Heart right ventricle (tissue), 16 donors: ENCODE data around the gene SDCBP2. TPM values are rescaled to one million over a fixed set of nuclear protein-coding genes. Genes with fewer than 3 reads are reported as not detected.

Source experiments
- ATAC-seq, 8 donors: fragments of 200-7000 bp; cut with Tn5 transposase; one replicate each; pipeline ENCODE4 v1.9.1; 2020; ENCODE audit warnings: mild to moderate bottlenecking in 8 of 8, moderate library complexity in 8 of 8, moderate number of reproducible peaks in 1 of 8
- DNase-seq, 2 donors: peaks; one replicate each; pipeline ENCODE4 v3.0.0-alpha.2; 2020
- H3K27ac ChIP-seq, 10 donors: fragments of 200-600 bp; sonication (generic) in 2 of 10; one replicate each; pipeline versions ENCODE4 v1.5.0 to v1.8.0; 2020 to 2022; ENCODE audit warnings: mild to moderate bottlenecking in 3 of 10
- H3K27me3 ChIP-seq, 7 donors: fragments of 200-600 bp; one replicate each; pipeline ENCODE4 v1.8.0; 2021 to 2022; ENCODE audit warnings: mild to moderate bottlenecking in 2 of 7
- H3K36me3 ChIP-seq, 9 donors: fragments of 200-600 bp; sonication (generic) in 1 of 9; one replicate each; pipeline versions ENCODE4 v1.5.0 to v1.8.0; 2020 to 2022; ENCODE audit warnings: mild to moderate bottlenecking in 2 of 9
- H3K4me1 ChIP-seq, 9 donors: fragments of 200-600 bp; sonication (generic) in 1 of 9; one replicate each; pipeline versions ENCODE4 v1.5.0 to v1.8.0; 2020 to 2022; ENCODE audit warnings: mild to moderate bottlenecking in 4 of 9
- H3K4me3 ChIP-seq, 10 donors: fragments of 200-600 bp; sonication (generic) in 2 of 10; one replicate each; pipeline versions ENCODE4 v1.5.0 to v1.8.0; 2020 to 2022; ENCODE audit warnings: mild to moderate bottlenecking in 7 of 10, moderate library complexity in 2 of 10
- H3K9me3 ChIP-seq, 11 donors: fragments of 200-600 bp in 10 of 11; sonication (generic) in 2 of 11; one replicate each; pipeline versions ENCODE4 v1.5.0 to v1.8.0; 2013 to 2022; ENCODE audit warnings: mild to moderate bottlenecking in 2 of 11, control low read depth in 1 of 11, moderate library complexity in 1 of 11
- WGBS, 2 donors: extraction: QIAGEN DNeasy Blood & Tissue Kit; methylation state at CpG; one replicate each; pipeline ENCODE4 v1.1.7; 2013; ENCODE audit warnings: inconsistent platforms in 1 of 2; 5-methylcytosine and 5-hydroxymethylcytosine counted together
- intact Hi-C, 10 donors: fragments of 100-400 bp; cut with DNase I; formaldehyde crosslinking; loops; one replicate each; pipeline versions ENCODE4 v1.11.1 to v1.14.2; 2022
- polyA plus RNA-seq, 2 donors: library from polyadenylated mRNA; stranded (reverse); fragments of 200-250 nt; gene quantifications; one replicate each; pipeline ENCODE4 v1.2.3, GENCODE V29; 2013
- total RNA-seq, 10 donors: library from RNA; stranded (reverse); fragmentation: NEBNext Ultra II Directional in 3 of 10; extraction: Animal tissue kit (Norgen Biotek cat#: 25700) in 3 of 10; gene quantifications; one replicate each; pipeline versions ENCODE4 v1.2.1 to v1.2.4, GENCODE V29; 2021 to 2023
- TF ChIP-seq, protein P1 (sequence below), 9 donors: fragments of 200-600 bp; sonication (generic) in 2 of 9; IDR thresholded peaks; one replicate each; pipeline versions ENCODE4 v1.5.0 to v1.8.0; 2021 to 2022; ENCODE audit warnings: antibody characterized with exemption in 9 of 9, mild to moderate bottlenecking in 5 of 9, moderate library complexity in 1 of 9
- donor health status: Arrhythmogenic right ventricular cardiomyopathy.
- donor health status: ischemic (EF 13 %, LVEDD 7.1; RV severe dilation, severe dysfunction).
- donor health status: healthy with polysubstance abuse.
- donor health status: DM: no; HTN: yes; CAD: no.
- donor health status: DM: no; HTN: no; CAD: no.
- donor health status: ischemic (EF 25% LVEDD 6.9; RV normal size, moderate dysfunction).
- donor health status: ischemic (EF 25% LVEDD 5.7; RV mildly dilated, moderate dysfunction).
- donor health status: healthy.
- donor health status: DM: yes; HTN: yes; CAD: no.
- donor health status: Ischemic cardiomyopathy.
- donor health status: ischemic (EF 35%, LVEDD 5.7; RV mildly dilated, moderate dysfunction).
- donor health status: nonischemic (EF 11% LVEDD 7.7; RV severe dilation, severe dysfunction).
- donor health status: DM: yes; HTN: yes; CAD: no.
- donor health status: PGD.
- donor health status: ischemic (EF 29% LVEDD 5.4; RV normal size, mild dysfunction).
- donor health status: nonischemic (EF 23%, LVEDD 6.1; RV moderate dilation, normal function).

SDCBP2 gene
- total and polyA plus RNA-seq, 12 donors, result 0.62 to 4.3 (median 2.0) TPM

- Histone ChIP-seq H3K36me3 (no peaks in the 10 kb centered on the region), H3K27me3 (peaks cover 0 to 19% (median 0%) of the 10 kb centered on the region in 7 donors), H3K27ac (no peak overlapping the region), H3K9me3 (no peaks in the 10 kb centered on the region), H3K4me3 (no peak overlapping the region), H3K4me1 (peaks cover 0 to 30% (median 18%) of the 10 kb centered on the region in 9 donors)
- ATAC-seq (no peak), DNase-seq (no peak)
- WGBS, 2 donors, result 88 to 95% methylated on average over 8 of the region's 8 CpGs
- TF ChIP-seq, protein P1, sequence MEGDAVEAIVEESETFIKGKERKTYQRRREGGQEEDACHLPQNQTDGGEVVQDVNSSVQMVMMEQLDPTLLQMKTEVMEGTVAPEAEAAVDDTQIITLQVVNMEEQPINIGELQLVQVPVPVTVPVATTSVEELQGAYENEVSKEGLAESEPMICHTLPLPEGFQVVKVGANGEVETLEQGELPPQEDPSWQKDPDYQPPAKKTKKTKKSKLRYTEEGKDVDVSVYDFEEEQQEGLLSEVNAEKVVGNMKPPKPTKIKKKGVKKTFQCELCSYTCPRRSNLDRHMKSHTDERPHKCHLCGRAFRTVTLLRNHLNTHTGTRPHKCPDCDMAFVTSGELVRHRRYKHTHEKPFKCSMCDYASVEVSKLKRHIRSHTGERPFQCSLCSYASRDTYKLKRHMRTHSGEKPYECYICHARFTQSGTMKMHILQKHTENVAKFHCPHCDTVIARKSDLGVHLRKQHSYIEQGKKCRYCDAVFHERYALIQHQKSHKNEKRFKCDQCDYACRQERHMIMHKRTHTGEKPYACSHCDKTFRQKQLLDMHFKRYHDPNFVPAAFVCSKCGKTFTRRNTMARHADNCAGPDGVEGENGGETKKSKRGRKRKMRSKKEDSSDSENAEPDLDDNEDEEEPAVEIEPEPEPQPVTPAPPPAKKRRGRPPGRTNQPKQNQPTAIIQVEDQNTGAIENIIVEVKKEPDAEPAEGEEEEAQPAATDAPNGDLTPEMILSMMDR (IDR thresholded peaks at IDR 0.05), result no peak
- intact Hi-C loops, result no loop called here
These were observed 59.7 kb downstream of the SDCBP2 start for GRCh38 chr20:1269235-1269634.

- Histone ChIP-seq H3K9me3 (peaks cover 0 to 3% (median 0%) of the 10 kb centered on the region in 11 donors), H3K36me3 (no peaks in the 10 kb centered on the region), H3K4me1 (peaks cover 0 to 30% (median 18%) of the 10 kb centered on the region in 9 donors), H3K4me3 (no peak overlapping the region), H3K27me3 (peaks cover 0 to 20% (median 0%) of the 10 kb centered on the region in 7 donors), H3K27ac (peak overlapping the region in 3 of 10 donors; percentile 11 to 41 (median 16))
- peak in 1 of 8 donors; percentile 8 for ATAC-seq
- no peak for DNase-seq
- intact Hi-C loops, result no loop called here
- 78 to 83% methylated on average over 3 of the region's 3 CpGs for WGBS, 2 donors
- TF ChIP-seq, protein P1 (IDR thresholded peaks at IDR 0.05), result no peak
These were observed 61.0 kb downstream of the SDCBP2 start for GRCh38 chr20:1267809-1268374.

GRCh38 chr20:1267161-1267560 is 61.8 kb downstream of the SDCBP2 start:
- DNase-seq (no peak), ATAC-seq (no peak)
- peak overlapping the region in 7 of 10 donors; percentile 49 to 96 (median 88) for H3K4me3 ChIP-seq
- TF ChIP-seq, protein P1 (IDR thresholded peaks at IDR 0.05), result no peak
- intact Hi-C loops, result no loop called here
- no peak overlapping the region for H3K27ac ChIP-seq
- 79% methylated on average over 8 of the region's 8 CpGs for WGBS, 2 donors
- no peaks in the 10 kb centered on the region for H3K36me3 ChIP-seq
- H3K9me3 ChIP-seq, result peaks cover 0 to 10% (median 0%) of the 10 kb centered on the region in 11 donors
- peaks cover 0 to 27% (median 0%) of the 10 kb centered on the region in 7 donors for H3K27me3 ChIP-seq
- H3K4me1 ChIP-seq, result peaks cover 0 to 27% (median 18%) of the 10 kb centered on the region in 9 donors

DNA sequence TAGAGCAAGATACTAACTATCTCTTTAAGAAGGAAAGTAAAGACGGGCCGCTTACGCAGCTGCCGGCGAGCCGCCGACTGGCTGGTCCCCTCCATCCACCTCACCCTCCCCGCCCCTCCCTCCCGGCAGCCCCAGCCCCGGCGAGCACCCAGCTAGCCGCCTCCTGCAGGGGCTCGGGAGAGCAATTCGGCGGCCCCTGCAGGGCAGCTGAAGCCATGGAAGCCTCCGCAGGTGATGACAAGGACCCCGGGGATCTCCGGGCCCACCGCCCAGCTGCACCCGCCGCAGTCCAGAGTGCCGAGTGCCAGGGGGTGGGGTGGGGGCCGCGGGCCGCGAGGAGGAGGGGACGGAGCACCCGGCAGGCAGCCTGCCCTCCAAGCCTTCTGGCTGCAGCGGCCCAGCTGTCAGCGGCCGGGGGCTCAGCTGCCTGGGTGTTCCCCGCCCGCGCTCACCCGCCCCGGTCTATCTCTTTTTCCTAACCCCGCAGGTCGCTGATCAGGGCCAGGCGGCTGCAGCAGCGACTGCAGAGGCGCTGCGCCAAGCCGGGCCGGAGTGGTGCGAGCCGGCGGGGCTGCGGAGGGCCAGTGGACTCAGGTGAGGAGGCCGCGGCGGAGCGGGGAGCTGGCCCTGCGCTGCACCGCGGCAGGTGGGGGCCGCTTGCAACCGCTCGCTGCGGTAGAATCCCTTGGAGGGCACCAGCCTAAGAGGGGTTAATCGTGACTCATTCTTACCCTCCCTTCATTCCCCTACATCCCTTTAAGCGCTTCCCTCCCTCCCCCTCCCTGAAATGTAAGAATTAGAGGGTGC is 62.6 kb downstream of the SDCBP2 start, which contains the start of gene SNPH:
Gene SNPH (plus strand): TSS at position 128 of the 807 bp plus-strand sequence. CDS start 29,946 bp downstream, outside the sequence.
- Histone ChIP-seq H3K36me3 (no peaks in the 10 kb centered on the region), H3K9me3 (peaks cover 0 to 12% (median 0%) of the 10 kb centered on the region in 11 donors), H3K27ac (peak within 1 kb of the TSS in 9 of 10 donors; percentile 40 to 78 (median 62)), H3K4me1 (peaks cover 0 to 27% (median 18%) of the 10 kb centered on the region in 9 donors), H3K27me3 (peaks cover 0 to 35% (median under 1%) of the 10 kb centered on the region in 7 donors), H3K4me3 (peak within 1 kb of the TSS; percentile 42 to 96 (median 88))
- intact Hi-C loops, result no loop called here
- WGBS, 2 donors, result 0% methylated on average over 55 to 61 of the region's 61 CpGs
- TF ChIP-seq, protein P1 (IDR thresholded peaks at IDR 0.05), result peak in 1 of 9 donors; percentile 12
- peak; percentile 89 to 94 (median 91) for ATAC-seq
- peak; percentile 65 to 81 for DNase-seq
